Fibroblast of villous mesenchyme (primary cell): ENCODE measurements around the gene LUZP2. TPM values are rescaled to one million over a fixed set of nuclear protein-coding genes. Genes with fewer than 3 reads are reported as not detected.

ENCODE experiments used
- DNase-seq: peaks from one replicate; pipeline ENCODE4 v3.0.0-alpha.2; 2010; ENCODE audit warnings: low read depth
- H3K4me3 ChIP-seq: 2 replicates; pipeline ENCODE4 v1.5.1; 2011; ENCODE audit warnings: low read depth, mild to moderate bottlenecking, low read length
- total RNA-seq: library from RNA; depleted of rRNA; stranded (reverse); fragments of >200 nt; gene quantifications from 2 replicates; pipeline ENCODE4 v1.2.3, GENCODE V29; 2012
- TF ChIP-seq, protein P1 (sequence below): IDR thresholded peaks from 2 replicates; pipeline ENCODE4 v1.5.1; 2012; ENCODE audit warnings: low read depth, mild to moderate bottlenecking, low read length; ENCODE audit not compliant: insufficient read depth

LUZP2 gene
- total RNA-seq, 1 donor: under 0.01 TPM

DNA sequence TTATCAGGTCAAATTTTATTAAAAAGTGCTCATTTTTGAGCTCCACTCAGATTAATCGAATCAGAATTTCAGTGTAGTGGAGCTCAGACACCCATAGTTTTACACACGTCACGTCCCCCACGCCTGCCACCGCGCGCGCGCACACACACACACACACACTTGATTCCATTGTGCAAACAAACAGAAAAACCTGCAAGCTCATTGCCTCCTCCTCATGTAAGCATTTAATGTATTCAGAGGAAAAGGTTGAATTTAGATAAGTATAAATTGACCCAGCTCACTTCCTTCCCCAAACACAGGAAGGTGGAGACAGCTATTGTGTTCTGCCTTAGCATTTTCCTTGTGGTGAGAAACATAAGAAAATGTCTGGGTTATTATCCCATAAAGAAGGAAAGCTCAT is 336.7 kb downstream of the LUZP2 start:
- TF ChIP-seq, protein P1, sequence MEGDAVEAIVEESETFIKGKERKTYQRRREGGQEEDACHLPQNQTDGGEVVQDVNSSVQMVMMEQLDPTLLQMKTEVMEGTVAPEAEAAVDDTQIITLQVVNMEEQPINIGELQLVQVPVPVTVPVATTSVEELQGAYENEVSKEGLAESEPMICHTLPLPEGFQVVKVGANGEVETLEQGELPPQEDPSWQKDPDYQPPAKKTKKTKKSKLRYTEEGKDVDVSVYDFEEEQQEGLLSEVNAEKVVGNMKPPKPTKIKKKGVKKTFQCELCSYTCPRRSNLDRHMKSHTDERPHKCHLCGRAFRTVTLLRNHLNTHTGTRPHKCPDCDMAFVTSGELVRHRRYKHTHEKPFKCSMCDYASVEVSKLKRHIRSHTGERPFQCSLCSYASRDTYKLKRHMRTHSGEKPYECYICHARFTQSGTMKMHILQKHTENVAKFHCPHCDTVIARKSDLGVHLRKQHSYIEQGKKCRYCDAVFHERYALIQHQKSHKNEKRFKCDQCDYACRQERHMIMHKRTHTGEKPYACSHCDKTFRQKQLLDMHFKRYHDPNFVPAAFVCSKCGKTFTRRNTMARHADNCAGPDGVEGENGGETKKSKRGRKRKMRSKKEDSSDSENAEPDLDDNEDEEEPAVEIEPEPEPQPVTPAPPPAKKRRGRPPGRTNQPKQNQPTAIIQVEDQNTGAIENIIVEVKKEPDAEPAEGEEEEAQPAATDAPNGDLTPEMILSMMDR: no peak
- DNase-seq: no peak
- H3K4me3 ChIP-seq: no peak overlapping the region

DNA sequence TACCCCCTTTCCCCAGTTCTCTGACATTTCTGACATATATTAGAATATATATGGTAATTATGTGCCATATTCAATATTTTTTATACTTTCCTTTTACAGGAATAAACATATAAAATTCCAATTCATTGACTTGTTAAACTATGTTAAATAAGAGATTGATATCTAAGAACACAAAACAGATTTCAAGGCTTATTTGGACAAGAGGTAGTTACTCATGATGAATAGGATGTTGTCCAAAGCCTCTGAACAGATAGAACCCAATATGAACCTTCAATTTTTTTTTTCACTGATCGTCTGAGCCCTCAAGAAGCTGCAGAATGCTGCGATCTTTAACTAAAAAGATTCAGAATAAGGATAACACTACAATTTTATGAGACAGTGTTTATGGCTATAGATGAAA is 340.3 kb downstream of the LUZP2 start:
- TF ChIP-seq, protein P1: no peak
- no peak overlapping the region for H3K4me3 ChIP-seq
- DNase-seq: no peak

DNA sequence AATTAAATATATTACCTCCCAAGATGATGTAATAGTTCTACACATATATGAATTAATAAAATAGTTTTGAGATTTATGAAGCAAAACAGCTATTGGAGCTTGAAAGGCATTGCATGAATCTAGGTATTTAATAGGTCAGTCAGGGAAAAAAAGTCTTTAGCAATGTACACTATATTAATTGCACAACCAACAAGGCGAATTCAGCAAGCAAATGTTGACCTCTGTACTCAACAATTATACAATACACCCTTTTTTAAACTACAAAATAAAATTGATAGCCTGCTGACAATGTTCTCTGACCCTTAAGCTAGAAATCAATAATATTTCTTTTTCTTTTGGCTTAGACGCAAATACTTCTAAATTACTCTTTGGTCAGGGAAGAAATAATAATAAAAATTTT is 345.5 kb downstream of the LUZP2 start:
- DNase-seq: no peak
- TF ChIP-seq, protein P1: no peak
- no peak overlapping the region for H3K4me3 ChIP-seq

DNA sequence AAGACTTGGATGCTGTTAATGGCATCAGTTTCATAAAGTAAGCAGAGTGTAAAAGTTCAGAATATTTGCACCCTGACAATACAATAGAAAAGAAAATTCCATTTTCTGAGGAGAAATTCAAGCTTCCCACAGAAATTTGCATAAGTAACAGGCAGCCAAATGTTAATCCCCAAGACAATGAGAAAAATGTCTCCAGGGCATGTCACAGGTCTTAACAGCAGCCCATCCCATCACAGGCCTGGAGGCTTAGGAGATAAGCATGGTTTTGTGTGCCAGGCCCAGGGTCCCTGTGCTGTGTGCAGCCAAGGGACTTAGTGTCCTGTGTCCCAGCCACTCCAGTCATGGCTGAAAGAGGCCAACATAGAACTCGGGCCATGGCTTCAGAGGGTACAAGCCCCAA is 347.6 kb downstream of the LUZP2 start:
- DNase-seq: no peak
- H3K4me3 ChIP-seq: no peak overlapping the region
- TF ChIP-seq, protein P1: no peak

DNA sequence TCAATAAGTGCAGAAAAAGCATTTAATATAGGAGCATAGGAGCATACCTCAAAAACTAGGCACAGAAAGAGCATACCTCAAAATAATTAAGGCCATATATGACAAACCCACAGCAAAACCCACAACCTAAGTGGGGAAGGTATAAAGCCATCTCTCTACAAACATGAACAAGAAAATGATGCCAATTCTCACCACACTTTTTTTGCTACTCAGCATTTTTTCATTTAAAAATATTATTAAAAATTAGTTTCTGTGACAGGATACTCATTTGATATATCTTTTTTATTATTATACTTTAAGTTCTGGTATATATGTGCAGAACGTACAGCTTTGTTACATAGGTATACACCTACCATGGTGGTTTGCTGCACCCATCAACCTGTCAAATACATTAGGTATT is 352.0 kb downstream of the LUZP2 start:
- no peak overlapping the region for H3K4me3 ChIP-seq
- DNase-seq: no peak
- TF ChIP-seq, protein P1: no peak

DNA sequence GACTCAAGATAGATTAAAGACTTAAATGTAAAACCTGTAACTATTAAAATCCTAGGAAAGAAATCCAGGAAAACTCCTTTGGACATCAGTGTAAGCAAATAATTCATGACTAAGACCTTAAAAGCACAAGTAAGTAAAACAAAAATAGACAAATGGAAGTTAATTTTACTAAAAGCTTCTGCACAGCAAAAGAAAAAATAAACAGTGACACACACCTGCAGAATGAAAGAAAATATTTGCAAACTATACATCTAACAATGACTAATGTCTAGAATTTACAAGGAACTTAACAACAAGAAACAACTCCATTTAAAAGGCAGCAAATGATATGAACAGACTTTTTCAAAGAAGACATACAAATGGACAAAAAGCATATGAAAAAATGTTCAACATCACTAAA is 359.1 kb downstream of the LUZP2 start:
- H3K4me3 ChIP-seq: no peak overlapping the region
- TF ChIP-seq, protein P1: no peak
- DNase-seq: no peak

DNA sequence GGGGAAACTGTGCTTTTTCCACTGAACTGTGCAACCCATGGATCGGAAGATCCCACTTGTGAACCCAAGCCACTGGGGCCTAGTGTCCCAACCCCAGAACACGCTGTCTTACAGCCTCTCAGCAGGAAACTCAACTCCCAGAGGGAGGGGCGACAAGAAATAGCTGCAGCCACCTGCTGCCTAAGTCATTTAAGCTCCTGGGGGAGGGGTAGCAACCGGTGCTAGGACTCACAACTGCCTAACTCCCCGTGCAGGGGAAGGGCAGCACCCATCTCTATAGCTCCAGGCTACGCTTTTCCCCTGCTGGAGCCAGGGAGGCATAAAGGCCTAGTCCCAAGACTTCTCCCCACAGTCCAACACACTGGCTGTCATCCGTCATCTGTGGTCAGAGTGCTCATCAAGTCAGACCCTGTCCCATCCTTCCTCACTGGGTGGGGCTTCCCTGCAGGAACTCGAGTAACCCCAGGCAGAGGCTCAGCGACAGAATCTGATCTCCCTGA is 363.0 kb downstream of the LUZP2 start:
- no peak for DNase-seq
- TF ChIP-seq, protein P1: no peak
- H3K4me3 ChIP-seq: no peak overlapping the region
